Mesenchymal stem cell (in vitro differentiated cells and primary cell): ENCODE results near the gene DKKL1.

Experiments
- DNase-seq: peaks from one replicate; pipeline ENCODE4 v3.0.0-alpha.2; 2013
- H2AFZ ChIP-seq: one replicate; pipeline ENCODE4 v1.6.1; 2013; ENCODE audit warnings: low read depth, mild to moderate bottlenecking, control low read depth, inconsistent platforms, low read length, moderate library complexity
- H2AK5ac ChIP-seq: 2 replicates; pipeline ENCODE4 v1.6.1; 2013; ENCODE audit warnings: low read length, moderate library complexity, mild to moderate bottlenecking, inconsistent platforms; ENCODE audit not compliant: severe bottlenecking
- H2BK120ac ChIP-seq: one replicate; pipeline ENCODE4 v1.6.1; 2013; ENCODE audit warnings: low read depth, mild to moderate bottlenecking, inconsistent platforms, low read length, moderate library complexity
- H2BK12ac ChIP-seq, 2 experiments: one replicate each; pipeline ENCODE4 v1.6.1; 2013; ENCODE audit warnings: inconsistent platforms in 2 of 2, low read length in 2 of 2, mild to moderate bottlenecking in 2 of 2, moderate library complexity in 2 of 2, control low read depth in 1 of 2
- H2BK15ac ChIP-seq: one replicate; pipeline ENCODE4 v1.6.1; 2013; ENCODE audit warnings: mild to moderate bottlenecking, low read depth, inconsistent platforms; ENCODE audit not compliant: poor library complexity, severe bottlenecking
- H2BK5ac ChIP-seq: 2 replicates; pipeline ENCODE4 v1.6.1; 2013; ENCODE audit warnings: low read depth, mild to moderate bottlenecking, low read length, control low read depth, inconsistent platforms; ENCODE audit not compliant: poor library complexity, severe bottlenecking
- H3K14ac ChIP-seq, 2 experiments: one replicate each; pipeline ENCODE4 v1.6.1; 2013; ENCODE audit warnings: inconsistent platforms in 2 of 2, low read length in 2 of 2, control low read depth in 1 of 2, mild to moderate bottlenecking in 1 of 2, moderate library complexity in 1 of 2
- H3K18ac ChIP-seq, 2 experiments: one replicate each; pipeline ENCODE4 v1.6.1; 2013; ENCODE audit warnings: inconsistent platforms in 2 of 2, low read length in 2 of 2, control low read depth in 1 of 2, low read depth in 1 of 2, mild to moderate bottlenecking in 1 of 2
- H3K23ac ChIP-seq, 2 experiments: one replicate each; pipeline ENCODE4 v1.6.1; 2013; ENCODE audit warnings: inconsistent platforms in 2 of 2, low read length in 2 of 2, mild to moderate bottlenecking in 2 of 2, moderate library complexity in 2 of 2, control low read depth in 1 of 2
- H3K27ac ChIP-seq: 2 replicates; pipeline ENCODE4 v1.5.1; 2013; ENCODE audit warnings: mild to moderate bottlenecking, moderate library complexity, low read length, control low read depth, inconsistent platforms; ENCODE audit not compliant: poor library complexity, severe bottlenecking
- H3K27me3 ChIP-seq, 2 experiments: 2 replicates each; pipeline versions ENCODE4 v1.6.1 to v1.7.0; 2013; ENCODE audit warnings: low read length in 2 of 2, mild to moderate bottlenecking in 2 of 2, moderate library complexity in 2 of 2, control low read depth in 1 of 2, inconsistent platforms in 1 of 2; ENCODE audit not compliant: control insufficient read depth in 1 of 2, insufficient read depth in 1 of 2
- H3K36me3 ChIP-seq, 2 experiments: 2 replicates each; pipeline versions ENCODE4 v1.6.1 to v1.7.0; 2013; ENCODE audit warnings: low read length in 2 of 2, control low read depth in 1 of 2, inconsistent platforms in 1 of 2, low read depth in 1 of 2, mild to moderate bottlenecking in 1 of 2; ENCODE audit not compliant: insufficient read depth in 2 of 2, control insufficient read depth in 1 of 2
- H3K4ac ChIP-seq, 2 experiments: one replicate each; pipeline ENCODE4 v1.6.1; 2013; ENCODE audit warnings: inconsistent platforms in 2 of 2, low read length in 2 of 2, mild to moderate bottlenecking in 2 of 2, moderate library complexity in 2 of 2, control low read depth in 1 of 2, low read depth in 1 of 2
- H3K4me1 ChIP-seq: 2 replicates; pipeline ENCODE4 v1.6.1; 2013; ENCODE audit warnings: low read depth, low read length, control low read depth; ENCODE audit not compliant: control insufficient read depth, insufficient read depth
- H3K4me2 ChIP-seq: 2 replicates; pipeline ENCODE4 v1.6.1; 2013; ENCODE audit warnings: low read length, mild to moderate bottlenecking, inconsistent platforms; ENCODE audit not compliant: poor library complexity, severe bottlenecking
- H3K4me3 ChIP-seq, 2 experiments: 2 replicates each; pipeline versions ENCODE4 v1.5.1 to v1.7.0; 2013; ENCODE audit warnings: low read length in 2 of 2, mild to moderate bottlenecking in 2 of 2, control low read depth in 1 of 2, low read depth in 1 of 2; ENCODE audit not compliant: insufficient read depth in 1 of 2
- H3K79me1 ChIP-seq: replicated peaks from 2 replicates; pipeline ENCODE4 v1.6.1; 2013; ENCODE audit warnings: mild to moderate bottlenecking, control low read depth, low read length, inconsistent platforms; ENCODE audit not compliant: poor library complexity, severe bottlenecking
- H3K9ac ChIP-seq: 2 replicates; pipeline ENCODE4 v1.7.0; 2013; ENCODE audit warnings: mild to moderate bottlenecking, low read length, moderate library complexity
- H3K9me3 ChIP-seq: 2 replicates; pipeline ENCODE4 v1.7.0; 2013; ENCODE audit warnings: mild to moderate bottlenecking, low read length; ENCODE audit not compliant: control insufficient read depth
- H4K8ac ChIP-seq: one replicate; pipeline ENCODE4 v1.6.1; 2013; ENCODE audit warnings: inconsistent platforms, mild to moderate bottlenecking, low read length, moderate library complexity
- H4K91ac ChIP-seq: one replicate; pipeline ENCODE4 v1.6.1; 2013; ENCODE audit warnings: mild to moderate bottlenecking, low read length, inconsistent platforms
- WGBS: methylation state at CpG from one replicate; pipeline ENCODE4 v1.1.7; 2013; ENCODE audit warnings: mixed read lengths; 5-methylcytosine and 5-hydroxymethylcytosine counted together

DKKL1 gene

DNA sequence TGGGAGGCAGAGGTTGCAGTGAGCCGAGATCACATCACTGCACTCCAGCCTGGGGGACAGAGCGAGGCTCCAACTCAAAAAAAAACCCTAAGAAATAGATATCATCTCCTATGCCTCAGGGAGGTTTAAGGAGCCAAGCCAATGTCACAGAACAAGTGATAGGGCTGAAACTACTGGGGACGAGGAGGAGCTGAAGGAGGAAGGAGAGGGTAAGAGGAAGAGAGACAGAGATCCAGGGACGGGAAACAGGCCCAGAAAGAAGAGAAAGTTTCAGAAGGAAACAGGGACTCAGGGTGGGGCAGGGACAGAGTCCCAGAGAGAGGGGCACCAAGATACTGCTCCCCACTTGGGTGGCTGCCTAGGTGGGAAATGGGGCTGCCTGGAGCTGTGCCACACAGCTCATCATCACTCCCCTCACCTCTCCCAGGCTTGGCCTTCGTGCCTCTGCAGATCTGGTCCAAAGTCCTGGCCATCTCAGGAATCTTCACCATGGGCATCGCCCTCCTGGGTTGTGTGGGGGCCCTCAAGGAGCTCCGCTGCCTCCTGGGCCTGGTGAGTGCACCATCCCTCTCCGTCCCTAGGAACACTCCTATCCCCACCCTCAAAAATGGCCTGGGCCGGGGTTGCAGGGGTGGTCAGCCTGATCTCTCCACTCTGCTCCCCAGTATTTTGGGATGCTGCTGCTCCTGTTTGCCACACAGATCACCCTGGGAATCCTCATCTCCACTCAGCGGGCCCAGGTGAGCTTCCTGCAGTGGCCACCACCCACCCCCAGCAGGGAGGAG lies 27.0 kb upstream of the DKKL1 start:
- Histone ChIP-seq H3K36me3 (peaks cover 10 to 66% of the 10 kb centered on the region in 2 experiments), H3K9ac (no peak overlapping the region), H3K79me1 (peaks cover 26% of the 10 kb centered on the region), H3K9me3 (no peaks in the 10 kb centered on the region), H3K23ac (no peak overlapping the region), H2BK15ac (no peak overlapping the region), H4K91ac (no peak overlapping the region), H2BK12ac (no peak overlapping the region), H3K4ac (no peak overlapping the region), H3K4me2 (no peak overlapping the region), H2BK5ac (no peak overlapping the region), H3K27me3 (peaks cover 0 to 13% of the 10 kb centered on the region in 2 experiments), H2AFZ (no peak overlapping the region), H3K27ac (no peak overlapping the region), H3K4me3 (no peak overlapping the region), H3K18ac (no peak overlapping the region), H3K4me1 (peaks cover 12% of the 10 kb centered on the region), H2BK120ac (no peak overlapping the region), H4K8ac (no peak overlapping the region), H3K14ac (no peak overlapping the region), H2AK5ac (no peak overlapping the region)
- 95% methylated on average over 9 of the region's 10 CpGs for WGBS
- no peak for DNase-seq

DNA sequence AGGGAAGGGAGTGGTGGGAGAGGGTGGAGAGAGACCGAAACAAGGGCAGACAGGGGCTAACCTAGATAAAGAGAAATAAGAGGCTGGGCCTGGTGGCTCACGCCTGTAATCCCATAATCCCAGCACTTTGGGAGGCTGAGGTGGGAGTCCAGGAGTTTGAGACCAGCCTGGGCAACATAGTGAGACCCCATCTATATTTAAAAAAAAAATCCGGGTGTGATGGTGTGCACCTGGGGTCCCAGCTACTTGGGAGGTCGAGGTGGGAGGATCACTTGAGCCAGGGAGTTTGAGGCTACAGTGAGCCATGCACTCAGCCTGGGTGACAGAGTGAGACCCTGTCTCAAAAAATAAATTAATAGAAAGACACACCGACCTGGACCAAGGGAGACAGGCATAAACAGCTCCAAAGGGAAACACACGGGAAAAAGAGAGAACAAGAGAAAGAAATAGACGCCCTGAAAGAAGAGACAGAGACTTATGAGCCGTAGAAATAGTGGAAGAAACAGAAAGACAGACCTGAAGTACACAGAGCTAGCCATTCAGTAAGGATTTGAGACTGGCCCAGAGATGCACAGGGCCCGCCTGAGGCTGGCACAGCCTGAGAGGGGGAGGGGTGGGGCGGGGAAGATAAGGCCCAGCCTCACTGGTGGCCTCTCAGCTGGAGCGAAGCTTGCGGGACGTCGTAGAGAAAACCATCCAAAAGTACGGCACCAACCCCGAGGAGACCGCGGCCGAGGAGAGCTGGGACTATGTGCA lies 26.2 kb upstream of the DKKL1 start:
- Histone ChIP-seq H4K91ac (no peak overlapping the region), H3K4me2 (no peak overlapping the region), H3K9ac (no peak overlapping the region), H3K4me3 (no peak overlapping the region), H4K8ac (peak overlapping the region; percentile 12), H3K23ac (no peak overlapping the region), H2AFZ (no peak overlapping the region), H3K27me3 (peaks cover 0 to 13% of the 10 kb centered on the region in 2 experiments), H2AK5ac (no peak overlapping the region), H2BK120ac (no peak overlapping the region), H2BK5ac (no peak overlapping the region), H3K18ac (no peak overlapping the region), H2BK12ac (no peak overlapping the region), H3K27ac (no peak overlapping the region), H3K4ac (no peak overlapping the region), H3K79me1 (peaks cover 28% of the 10 kb centered on the region), H3K14ac (no peak overlapping the region), H2BK15ac (no peak overlapping the region), H3K36me3 (peaks cover 11 to 73% of the 10 kb centered on the region in 2 experiments), H3K9me3 (no peaks in the 10 kb centered on the region), H3K4me1 (peaks cover 9% of the 10 kb centered on the region)
- 74% methylated on average over 18 of the region's 19 CpGs for WGBS
- no peak for DNase-seq

DNA sequence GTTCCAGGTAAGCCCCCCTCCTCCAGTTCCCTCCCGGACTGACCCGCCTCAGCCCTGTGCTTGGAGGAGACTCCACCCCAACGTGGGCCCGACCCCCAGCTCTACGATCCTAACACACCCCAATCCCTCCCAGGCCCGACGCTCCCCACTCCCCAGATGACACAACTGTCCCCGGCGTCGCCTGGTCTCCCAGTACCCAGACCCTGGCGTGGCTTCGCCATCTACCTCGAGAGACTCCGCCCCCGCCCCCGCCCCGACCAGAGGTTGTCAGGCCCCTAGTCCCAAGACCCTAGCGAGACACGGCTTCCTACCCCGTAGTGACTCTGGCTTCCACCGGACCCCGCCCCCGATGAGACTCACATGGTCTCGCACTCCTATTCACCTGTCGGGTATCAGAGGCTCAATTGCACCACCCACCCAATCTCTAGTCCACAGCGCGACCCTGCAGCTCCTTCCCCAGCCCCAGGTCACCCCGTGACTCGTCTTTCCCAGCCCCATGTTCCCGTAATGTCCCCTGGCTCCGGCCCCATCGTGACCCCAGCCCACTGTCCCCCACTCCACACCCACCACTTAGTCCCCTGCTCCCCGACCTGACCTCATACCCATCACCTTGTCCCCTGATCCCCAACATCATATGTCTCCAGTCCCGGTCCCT lies 25.5 kb upstream of the DKKL1 start:
- peaks cover 0 to 13% of the 10 kb centered on the region in 2 experiments for H3K27me3 ChIP-seq
- no peak overlapping the region for H3K9ac ChIP-seq
- no peak overlapping the region for H2AK5ac ChIP-seq
- no peak overlapping the region for H3K4me3 ChIP-seq
- H2BK15ac ChIP-seq = no peak overlapping the region
- H4K91ac ChIP-seq = no peak overlapping the region
- H3K36me3 ChIP-seq = peaks cover 18 to 80% of the 10 kb centered on the region in 2 experiments
- peaks cover 32% of the 10 kb centered on the region for H3K79me1 ChIP-seq
- no peak overlapping the region for H2AFZ ChIP-seq
- H3K23ac ChIP-seq = no peak overlapping the region
- no peak overlapping the region for H3K18ac ChIP-seq
- no peak overlapping the region for H3K4ac ChIP-seq
- H3K27ac ChIP-seq = no peak overlapping the region
- no peak overlapping the region for H2BK120ac ChIP-seq
- 37% methylated on average over 34 of the region's 34 CpGs for WGBS
- H3K14ac ChIP-seq = no peak overlapping the region
- no peak overlapping the region for H2BK5ac ChIP-seq
- no peak overlapping the region for H2BK12ac ChIP-seq
- no peak for DNase-seq
- peaks cover 9% of the 10 kb centered on the region for H3K4me1 ChIP-seq
- peak overlapping the region; percentile 55 for H4K8ac ChIP-seq
- H3K4me2 ChIP-seq = no peak overlapping the region
- H3K9me3 ChIP-seq = no peaks in the 10 kb centered on the region
